Measurements from ENCODE around the gene RNF13.
A peak's percentile ranks its signal among the peaks of the same experiment; 100 is the strongest.
"Not testable (repeated sequence)": the region's sequence is repeated elsewhere in the genome, so short reads cannot be mapped to it uniquely, and the experiment has no call there.

Gene RNF13

GRCh38 chr3:149963485-149963884 is 150.5 kb downstream of the RNF13 start:
- DNase-seq: no peak

DNA sequence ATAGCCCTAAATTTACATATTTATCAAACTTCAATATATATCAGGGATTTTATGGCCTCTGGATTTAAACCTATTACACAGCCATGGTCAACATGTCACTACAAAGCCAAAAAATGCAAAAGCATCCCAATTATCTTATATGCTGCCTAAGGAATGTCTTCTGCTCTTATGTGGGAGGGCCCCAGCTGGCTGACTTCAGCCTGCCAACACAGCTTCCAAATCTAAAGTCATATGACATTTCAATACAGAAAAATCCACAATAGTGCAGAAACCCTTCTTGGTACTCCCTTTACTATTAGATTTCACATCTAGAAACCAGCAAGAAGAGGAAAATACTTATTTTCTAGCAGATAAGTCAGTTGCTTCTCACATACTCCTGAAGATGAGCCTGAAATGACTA is 151.3 kb downstream of the RNF13 start:
- no peak for DNase-seq

DNA sequence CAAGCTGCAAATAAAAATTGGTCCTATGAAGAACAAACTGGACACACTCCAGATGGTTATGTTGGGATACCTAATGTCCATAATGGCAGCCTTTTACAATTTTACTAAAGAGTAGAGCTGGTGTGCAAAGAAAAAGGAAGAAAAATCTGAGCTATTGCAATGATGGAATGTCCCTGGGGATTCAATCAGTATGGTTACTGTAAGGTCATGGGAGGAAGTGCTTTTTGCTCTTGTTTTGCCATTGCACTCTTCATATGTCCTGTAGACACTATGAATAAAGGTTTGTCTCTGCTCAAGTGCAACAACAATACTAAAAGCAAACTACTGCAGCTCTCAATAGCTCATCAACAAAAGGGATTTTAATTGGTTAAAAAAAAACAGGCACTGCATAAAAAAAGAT is 152.3 kb downstream of the RNF13 start:
- no peak for DNase-seq

GRCh38 chr3:149967086-149967685 is 154.2 kb downstream of the RNF13 start:
- DNase-seq: no peak

- no peak for DNase-seq
Measured at GRCh38 chr3:149968216-149968615, 155.2 kb downstream of the RNF13 start.

GRCh38 chr3:149969110-149969939 is 156.3 kb downstream of the RNF13 start:
- no peak for DNase-seq

DNA sequence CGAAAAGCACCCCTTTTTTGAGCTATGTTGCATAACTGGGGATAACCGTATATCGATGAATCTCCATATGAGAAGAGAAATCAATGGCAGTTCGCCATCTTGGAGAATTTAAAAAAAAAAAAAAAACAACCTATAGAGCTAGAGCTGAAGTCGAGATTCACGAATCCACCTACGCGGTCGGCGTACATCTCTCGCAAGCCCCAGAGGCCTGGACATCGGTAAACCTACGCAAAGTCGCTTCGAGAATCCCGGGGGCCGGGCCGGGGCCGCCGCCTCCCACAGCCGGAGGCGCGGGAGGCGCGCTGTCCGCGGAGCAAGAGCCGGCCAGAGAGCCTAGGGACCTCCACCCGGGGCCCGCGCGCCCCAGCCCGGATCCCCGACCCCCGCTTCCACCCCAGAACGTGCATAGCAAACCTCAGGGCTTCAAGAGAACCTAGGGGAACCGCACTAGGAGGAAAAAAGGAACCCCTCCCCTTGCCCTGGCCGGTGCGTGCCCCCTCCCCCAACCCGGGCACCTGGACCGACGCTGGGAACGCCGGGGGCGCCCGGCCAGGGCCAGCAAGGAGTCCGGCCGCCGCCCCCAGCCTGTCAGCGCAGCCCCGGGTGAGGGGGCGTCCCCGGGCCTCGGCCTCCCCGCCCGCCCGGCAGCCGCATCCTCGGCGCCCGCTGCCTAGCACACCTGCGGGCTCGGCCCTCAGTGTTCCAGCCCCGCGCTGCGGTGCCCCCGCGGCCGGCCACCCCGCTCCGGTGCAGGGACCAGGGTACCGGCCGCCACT is 157.1 kb downstream of the RNF13 start:
- peak; percentile 60 for DNase-seq

DNA sequence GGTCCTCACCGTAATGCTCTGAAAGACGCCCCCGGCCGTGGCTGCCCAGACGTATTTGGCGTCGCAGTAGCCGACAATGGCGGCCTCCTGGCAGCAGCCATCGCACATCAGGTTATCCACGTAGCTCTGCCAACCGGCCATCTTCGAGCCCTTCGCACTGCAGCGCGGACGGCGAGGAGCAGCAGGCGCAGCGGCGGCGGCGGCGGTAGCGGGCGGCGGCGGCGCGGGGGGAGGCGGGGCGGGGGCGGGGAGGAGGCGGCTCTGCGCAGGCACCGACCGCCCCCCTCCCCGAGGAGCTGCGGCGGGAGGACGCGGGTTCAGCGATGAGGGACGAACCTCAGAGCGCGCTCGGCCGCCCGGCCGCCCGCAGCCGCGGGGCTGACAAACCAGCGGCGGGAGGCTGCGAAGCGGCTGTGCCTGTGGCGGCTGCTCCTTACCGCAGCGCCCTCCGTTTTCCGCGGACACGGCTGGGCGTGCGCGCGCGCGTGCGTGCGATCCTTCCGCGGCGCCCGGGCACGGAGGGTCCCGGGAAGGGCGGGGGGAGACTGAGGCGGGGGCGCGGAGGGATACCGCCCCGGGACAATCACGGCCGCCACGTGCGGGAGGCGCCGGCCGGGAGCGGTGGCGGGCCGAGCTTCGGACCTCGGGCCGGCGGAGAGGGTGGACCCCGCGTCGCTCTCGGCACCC is 157.8 kb downstream of the RNF13 start, which contains the start of gene PFN2:
Gene PFN2 (minus strand): TSS at position 180 of the 687 bp plus-strand sequence. CDS start 39 bp downstream, at position 141.
- DNase-seq: peak; percentile 45

GRCh38 chr3:149971403-149972075 is 158.5 kb downstream of the RNF13 start:
- DNase-seq: peak; percentile 18

- no peak for DNase-seq
Measured at GRCh38 chr3:149975919-149976318, 162.9 kb downstream of the RNF13 start.

GRCh38 chr3:149977386-149977785 is 164.4 kb downstream of the RNF13 start:
- no peak for DNase-seq

DNA sequence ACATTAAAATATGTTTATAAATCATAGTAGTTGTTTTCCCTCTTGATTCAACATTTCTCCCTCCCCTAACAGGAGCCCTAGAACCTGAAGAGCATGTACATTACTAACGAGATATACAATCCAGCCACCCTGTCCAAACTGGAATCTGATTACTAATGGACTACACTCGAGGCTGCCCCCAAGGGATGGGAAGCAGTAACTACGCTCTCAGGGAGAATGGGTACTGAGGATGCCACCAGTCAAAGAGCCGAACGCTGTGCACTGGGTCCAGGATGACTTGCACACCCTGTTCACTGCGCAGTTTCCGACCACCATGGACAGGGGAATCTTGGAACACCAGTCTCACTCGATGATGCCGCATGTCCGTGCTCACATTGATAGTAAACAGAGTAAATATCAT is 169.0 kb downstream of the RNF13 start:
- DNase-seq: not testable (repeated sequence)

- not testable (repeated sequence) for DNase-seq
Measured at GRCh38 chr3:149983053-149983452, 170.0 kb downstream of the RNF13 start.

DNA sequence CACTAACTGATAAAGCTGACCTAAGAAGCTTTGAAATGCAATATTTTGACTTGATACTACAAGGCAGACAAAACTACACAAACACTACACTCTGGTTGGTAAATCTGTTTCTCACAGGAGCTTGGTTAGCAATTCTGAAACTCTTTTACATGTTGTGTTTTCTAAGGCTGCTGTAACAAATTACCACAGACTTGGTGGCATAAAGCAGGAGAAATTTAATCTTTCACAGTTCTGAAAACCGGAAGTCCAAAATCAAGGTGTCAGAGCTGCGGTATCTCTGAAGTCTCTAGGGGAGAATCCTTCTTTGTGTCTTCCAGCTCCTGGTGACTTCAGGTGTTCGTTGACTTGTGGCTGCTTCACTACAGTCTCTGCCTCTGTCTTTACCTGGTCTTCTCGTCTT is 170.6 kb downstream of the RNF13 start:
- DNase-seq: no peak

DNA sequence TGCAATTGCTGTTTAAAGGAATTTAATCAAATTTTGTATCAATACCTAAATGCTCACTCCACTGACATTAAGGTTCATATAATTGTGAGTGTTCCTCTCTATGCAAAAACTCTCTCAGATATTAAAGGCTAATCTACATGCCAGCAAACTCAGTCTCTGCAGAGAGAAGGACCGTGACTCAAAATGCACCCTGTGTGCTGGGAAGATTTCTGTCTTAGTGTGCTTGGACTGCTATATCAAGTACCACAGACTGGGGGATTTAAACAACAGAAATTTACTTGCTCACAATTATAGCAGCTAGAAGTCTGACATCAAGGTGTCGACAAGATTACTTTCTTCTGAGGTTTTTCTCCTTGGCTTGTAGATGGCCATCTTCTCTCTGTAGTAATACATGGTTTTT is 176.3 kb downstream of the RNF13 start:
- no peak for DNase-seq

GRCh38 chr3:149990423-149990948 is 177.5 kb downstream of the RNF13 start:
- no peak for DNase-seq

DNA sequence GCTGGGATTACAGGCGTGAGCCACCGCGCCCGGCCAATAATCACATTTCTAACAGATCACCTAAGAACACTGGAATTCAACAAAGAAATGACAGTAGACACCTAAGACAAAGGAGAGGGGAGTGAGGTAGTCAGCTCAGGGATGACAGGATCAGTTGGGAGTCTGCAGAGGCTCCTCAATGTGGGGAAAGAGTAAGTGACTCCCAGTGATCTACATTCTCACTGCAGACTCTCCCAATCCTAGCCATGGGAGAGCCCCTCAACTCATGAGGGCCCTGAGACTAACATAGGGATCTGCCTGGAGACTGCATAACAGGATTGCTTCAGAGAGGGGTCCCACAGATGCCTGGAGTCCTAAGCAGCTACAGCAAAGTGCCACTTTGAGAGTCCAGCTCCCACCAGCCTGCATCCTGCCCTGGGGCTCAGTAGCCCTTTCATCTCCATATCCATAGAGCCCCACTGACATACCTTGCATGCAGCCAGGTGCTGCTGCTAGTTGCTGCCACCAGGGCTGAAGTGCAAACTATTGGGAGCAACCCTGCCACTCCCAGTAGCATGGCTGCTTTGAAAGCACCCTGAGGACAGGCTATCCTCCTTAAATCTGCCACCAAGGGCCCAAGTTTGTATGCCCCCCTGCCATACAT is 179.5 kb downstream of the RNF13 start:
- no peak for DNase-seq

GRCh38 chr3:149998946-149999345 is 185.9 kb downstream of the RNF13 start:
- no peak for DNase-seq

GRCh38 chr3:149999421-149999820 is 186.4 kb downstream of the RNF13 start:
- DNase-seq: no peak

- DNase-seq: no peak
Measured at GRCh38 chr3:150000641-150001040, 187.6 kb downstream of the RNF13 start.

Measured in effector CD8-positive, alpha-beta T cell (primary cell).